Kidney (tissue), 14 donors: Measurements from ENCODE around the gene RELL1. TPM values are rescaled to one million over a fixed set of nuclear protein-coding genes. Genes with fewer than 3 reads are reported as not detected.
A peak's percentile ranks its signal among the peaks of the same experiment; 100 is the strongest.

Source experiments
- DNase-seq, 5 donors: peaks; one replicate each; pipeline ENCODE4 v3.0.0-alpha.2; 2013 to 2020
- FAIRE-seq: peaks from 2 replicates; lab custom pipeline; 2012; peaks lifted over from hg19 to GRCh38; lab: Jason Lieb, UNC
- H3K27ac ChIP-seq, 2 donors: one replicate each; pipeline ENCODE4 v1.7.0; 2013; ENCODE audit warnings: low read depth in 2 of 2, low read length in 2 of 2, inconsistent platforms in 1 of 2
- H3K27me3 ChIP-seq: one replicate; pipeline ENCODE4 v1.7.1; 2013; ENCODE audit warnings: low read length, inconsistent platforms; ENCODE audit not compliant: control insufficient read depth, insufficient read depth
- H3K36me3 ChIP-seq, 3 donors: one replicate each; pipeline versions ENCODE4 v1.7.0 to v1.7.1; 2013; ENCODE audit warnings: low read length in 3 of 3, control low read depth in 1 of 3, inconsistent platforms in 1 of 3; ENCODE audit not compliant: insufficient read depth in 3 of 3, control insufficient read depth in 2 of 3
- H3K4me1 ChIP-seq, 3 donors: one replicate each; pipeline versions ENCODE4 v1.7.0 to v1.7.1; 2013; ENCODE audit warnings: low read length in 3 of 3, inconsistent platforms in 1 of 3, low read depth in 1 of 3; ENCODE audit not compliant: control insufficient read depth in 2 of 3, insufficient read depth in 2 of 3
- H3K4me3 ChIP-seq, 3 donors: one replicate each; pipeline versions ENCODE4 v1.7.0 to v1.8.1; 2013; ENCODE audit warnings: low read length in 3 of 3, control low read depth in 1 of 3, inconsistent platforms in 1 of 3
- H3K9ac ChIP-seq, 3 donors: one replicate each; pipeline versions ENCODE4 v1.7.0 to v1.7.1; 2013; ENCODE audit warnings: low read length in 3 of 3, control low read depth in 1 of 3, inconsistent platforms in 1 of 3
- H3K9me3 ChIP-seq, 3 donors: one replicate each; pipeline versions ENCODE4 v1.7.0 to v1.7.1; 2013; ENCODE audit warnings: low read length in 3 of 3, control low read depth in 1 of 3, inconsistent platforms in 1 of 3; ENCODE audit not compliant: control insufficient read depth in 2 of 3, insufficient read depth in 1 of 3
- intact Hi-C: fragments of 100-400 bp; cut with DNase I; formaldehyde crosslinking; loops from one replicate; pipeline ENCODE4 v1.11.1; 2022
- polyA plus RNA-seq: library from polyadenylated mRNA; stranded (reverse); fragments of 350-450 nt; fragmentation: Illumina TruSeq; extraction: RNeasy Lipid Tissue Mini Kit (QIAGEN cat#74804); gene quantifications from one replicate; pipeline ENCODE4 v1.2.3, GENCODE V29; 2014; ENCODE audit warnings: low read depth, low replicate concordance; ENCODE audit not compliant: insufficient read depth
- total RNA-seq: library from RNA; stranded (reverse); fragmentation: NEBNext Ultra II Directional; extraction: Animal tissue kit (Norgen Biotek cat#: 25700); gene quantifications from one replicate; pipeline ENCODE4 v1.2.1, GENCODE V29; 2021
- TF ChIP-seq, protein P1 (sequence below): IDR thresholded peaks from 3 replicates; pipeline ENCODE4 v1.5.1; 2012; ENCODE audit warnings: mild to moderate bottlenecking, moderate library complexity, borderline replicate concordance; ENCODE audit not compliant: insufficient read depth; ENCODE audit errors: extremely low read depth
- donor health status: control.
- donor health status: control.
- donor health status: control.
- donor health status: control.
- donor health status: control.
- donor health status: DM: yes; HTN: yes; CAD: no.
- donor health status: Normal renal cell carcinoma (clear cell type).

The RELL1 gene
- total and polyA plus RNA-seq, 2 donors from 2014 or later = 1.4 to 38.4 TPM

DNA sequence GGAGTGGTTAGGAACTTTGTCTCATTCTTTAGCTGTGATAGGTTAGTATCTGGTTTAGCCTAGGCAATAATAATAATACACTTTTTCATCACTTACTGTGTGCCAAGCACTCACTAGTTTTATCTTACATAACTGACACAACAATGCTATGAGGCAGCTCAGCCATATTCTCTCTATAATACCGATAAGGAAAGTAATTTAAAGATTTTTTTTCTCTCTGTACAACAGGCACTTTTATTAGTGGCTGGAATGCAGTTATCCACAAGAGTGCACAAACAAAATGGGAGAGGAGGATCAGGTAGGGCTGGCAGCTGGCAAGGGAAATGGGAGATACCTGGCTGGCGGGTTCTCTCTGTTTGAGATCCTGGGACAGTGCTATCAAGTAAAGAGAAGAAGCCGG lies 7.6 kb downstream of the RELL1 start:
- H3K9ac ChIP-seq = no peak overlapping the region
- no peak for DNase-seq
- FAIRE-seq = no peak
- H3K4me1 ChIP-seq = peaks cover 2 to 19% (median 13%) of the 10 kb centered on the region in 3 donors
- H3K27ac ChIP-seq = no peak overlapping the region
- H3K27me3 ChIP-seq = no peaks in the 10 kb centered on the region
- intact Hi-C loops = no loop called here
- no peaks in the 10 kb centered on the region for H3K9me3 ChIP-seq
- TF ChIP-seq, protein P1, sequence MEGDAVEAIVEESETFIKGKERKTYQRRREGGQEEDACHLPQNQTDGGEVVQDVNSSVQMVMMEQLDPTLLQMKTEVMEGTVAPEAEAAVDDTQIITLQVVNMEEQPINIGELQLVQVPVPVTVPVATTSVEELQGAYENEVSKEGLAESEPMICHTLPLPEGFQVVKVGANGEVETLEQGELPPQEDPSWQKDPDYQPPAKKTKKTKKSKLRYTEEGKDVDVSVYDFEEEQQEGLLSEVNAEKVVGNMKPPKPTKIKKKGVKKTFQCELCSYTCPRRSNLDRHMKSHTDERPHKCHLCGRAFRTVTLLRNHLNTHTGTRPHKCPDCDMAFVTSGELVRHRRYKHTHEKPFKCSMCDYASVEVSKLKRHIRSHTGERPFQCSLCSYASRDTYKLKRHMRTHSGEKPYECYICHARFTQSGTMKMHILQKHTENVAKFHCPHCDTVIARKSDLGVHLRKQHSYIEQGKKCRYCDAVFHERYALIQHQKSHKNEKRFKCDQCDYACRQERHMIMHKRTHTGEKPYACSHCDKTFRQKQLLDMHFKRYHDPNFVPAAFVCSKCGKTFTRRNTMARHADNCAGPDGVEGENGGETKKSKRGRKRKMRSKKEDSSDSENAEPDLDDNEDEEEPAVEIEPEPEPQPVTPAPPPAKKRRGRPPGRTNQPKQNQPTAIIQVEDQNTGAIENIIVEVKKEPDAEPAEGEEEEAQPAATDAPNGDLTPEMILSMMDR = no peak
- H3K36me3 ChIP-seq = no peaks in the 10 kb centered on the region
- H3K4me3 ChIP-seq = no peak overlapping the region

DNA sequence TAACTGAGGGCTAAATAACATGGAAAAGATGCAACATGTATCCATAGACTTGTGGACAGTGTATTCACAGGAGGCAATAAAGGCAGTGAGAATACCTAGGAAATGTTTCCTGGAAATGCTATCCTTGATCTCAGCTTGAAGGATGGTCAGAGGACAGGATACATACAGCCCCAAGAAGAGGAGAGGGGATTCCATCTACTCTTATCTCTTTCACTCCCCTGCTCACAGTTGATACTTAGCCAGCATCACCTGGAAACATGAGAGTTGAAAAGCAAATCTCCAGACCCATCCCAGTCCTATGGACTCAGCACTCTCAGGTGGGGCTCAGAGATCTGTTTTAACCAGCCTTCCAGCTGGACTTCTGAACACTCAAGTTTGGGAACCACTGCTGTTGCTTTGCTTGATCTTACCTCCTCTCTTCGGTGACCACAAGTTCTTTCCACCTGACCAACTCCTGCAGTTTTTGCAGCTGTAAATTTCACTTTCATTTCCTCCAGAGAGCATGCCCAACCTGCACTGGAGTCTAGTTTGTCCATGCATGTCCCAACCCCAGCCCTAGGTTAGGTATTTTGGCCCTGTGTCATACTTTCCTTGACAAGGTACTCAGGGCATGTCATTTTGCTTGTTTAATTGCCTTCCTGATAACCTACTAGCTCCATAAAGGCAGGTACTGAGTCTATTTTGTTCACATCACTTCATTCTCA lies 10.4 kb downstream of the RELL1 start:
- DNase-seq (peak in 2 of 5 donors; percentile 62 to 63), FAIRE-seq (no peak)
- Histone ChIP-seq H3K27me3 (no peaks in the 10 kb centered on the region), H3K4me1 (peaks cover 2 to 19% (median 13%) of the 10 kb centered on the region in 3 donors), H3K27ac (no peak overlapping the region), H3K4me3 (no peak overlapping the region), H3K9me3 (no peaks in the 10 kb centered on the region), H3K9ac (no peak overlapping the region), H3K36me3 (no peaks in the 10 kb centered on the region)
- TF ChIP-seq, protein P1 = no peak
- intact Hi-C loops = no loop called here

DNA sequence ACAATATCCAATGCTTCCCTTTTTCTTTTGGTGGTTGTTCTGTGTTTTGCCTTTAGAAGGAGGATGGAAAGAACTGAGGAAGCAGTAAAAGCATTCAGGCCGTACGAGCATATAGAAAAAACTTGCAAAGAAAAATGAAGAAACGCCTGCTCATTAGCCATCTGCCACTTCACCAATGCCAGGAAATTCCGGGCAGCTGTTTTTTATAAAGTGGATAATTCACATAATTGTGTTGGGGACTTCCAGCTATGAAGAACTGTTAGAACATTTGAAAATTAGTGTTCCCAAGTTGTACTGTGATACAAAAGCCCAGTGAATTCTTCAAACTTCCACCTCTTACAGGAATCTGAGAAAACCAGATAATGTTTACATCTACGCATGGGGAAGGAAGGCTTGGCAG lies 11.7 kb downstream of the RELL1 start:
- H3K4me1 ChIP-seq = peaks cover 2 to 19% (median 13%) of the 10 kb centered on the region in 3 donors
- no peak overlapping the region for H3K27ac ChIP-seq
- DNase-seq = no peak
- no peak overlapping the region for H3K4me3 ChIP-seq
- H3K9ac ChIP-seq = no peak overlapping the region
- intact Hi-C loops = no loop called here
- TF ChIP-seq, protein P1 = no peak
- no peaks in the 10 kb centered on the region for H3K27me3 ChIP-seq
- no peaks in the 10 kb centered on the region for H3K36me3 ChIP-seq
- H3K9me3 ChIP-seq = no peaks in the 10 kb centered on the region
- FAIRE-seq = no peak
